GM12873 (cell line): ENCODE data around the gene RPTOR.

ENCODE experiments used
- TF ChIP-seq, protein P1 (sequence below): IDR thresholded peaks from 2 replicates; pipeline ENCODE4 v1.5.1; 2012; ENCODE audit warnings: low read depth, mild to moderate bottlenecking, moderate library complexity, low read length, control low read depth; ENCODE audit not compliant: insufficient read depth; ENCODE audit errors: missing control alignments

RPTOR gene

DNA sequence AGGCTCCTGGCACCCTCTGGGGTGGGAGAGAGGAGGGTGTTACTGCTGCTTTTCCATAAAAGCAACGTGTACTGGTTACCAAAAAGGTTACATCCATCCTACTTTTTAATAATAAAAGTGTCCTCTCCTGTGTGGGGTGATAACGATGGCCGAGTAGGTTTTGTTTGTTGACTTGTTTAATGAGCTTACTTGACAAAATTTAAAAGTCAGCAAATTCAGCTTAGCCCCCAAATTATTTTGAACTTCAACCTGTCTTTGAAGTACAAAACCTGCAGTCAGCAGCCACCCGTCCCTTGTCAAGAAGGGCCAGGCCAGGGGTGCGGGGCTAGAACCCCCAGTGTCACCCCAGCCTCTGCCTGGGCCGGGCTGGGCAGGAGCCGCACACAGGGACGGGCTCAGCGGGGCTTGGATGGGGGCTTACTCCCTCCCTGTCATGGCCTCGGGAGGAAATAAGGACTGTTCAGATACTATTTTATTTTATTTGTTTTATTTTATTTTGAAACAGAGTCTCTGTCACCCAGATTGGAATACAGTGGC lies 343.1 kb downstream of the RPTOR start:
- TF ChIP-seq, protein P1, sequence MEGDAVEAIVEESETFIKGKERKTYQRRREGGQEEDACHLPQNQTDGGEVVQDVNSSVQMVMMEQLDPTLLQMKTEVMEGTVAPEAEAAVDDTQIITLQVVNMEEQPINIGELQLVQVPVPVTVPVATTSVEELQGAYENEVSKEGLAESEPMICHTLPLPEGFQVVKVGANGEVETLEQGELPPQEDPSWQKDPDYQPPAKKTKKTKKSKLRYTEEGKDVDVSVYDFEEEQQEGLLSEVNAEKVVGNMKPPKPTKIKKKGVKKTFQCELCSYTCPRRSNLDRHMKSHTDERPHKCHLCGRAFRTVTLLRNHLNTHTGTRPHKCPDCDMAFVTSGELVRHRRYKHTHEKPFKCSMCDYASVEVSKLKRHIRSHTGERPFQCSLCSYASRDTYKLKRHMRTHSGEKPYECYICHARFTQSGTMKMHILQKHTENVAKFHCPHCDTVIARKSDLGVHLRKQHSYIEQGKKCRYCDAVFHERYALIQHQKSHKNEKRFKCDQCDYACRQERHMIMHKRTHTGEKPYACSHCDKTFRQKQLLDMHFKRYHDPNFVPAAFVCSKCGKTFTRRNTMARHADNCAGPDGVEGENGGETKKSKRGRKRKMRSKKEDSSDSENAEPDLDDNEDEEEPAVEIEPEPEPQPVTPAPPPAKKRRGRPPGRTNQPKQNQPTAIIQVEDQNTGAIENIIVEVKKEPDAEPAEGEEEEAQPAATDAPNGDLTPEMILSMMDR, result no peak

DNA sequence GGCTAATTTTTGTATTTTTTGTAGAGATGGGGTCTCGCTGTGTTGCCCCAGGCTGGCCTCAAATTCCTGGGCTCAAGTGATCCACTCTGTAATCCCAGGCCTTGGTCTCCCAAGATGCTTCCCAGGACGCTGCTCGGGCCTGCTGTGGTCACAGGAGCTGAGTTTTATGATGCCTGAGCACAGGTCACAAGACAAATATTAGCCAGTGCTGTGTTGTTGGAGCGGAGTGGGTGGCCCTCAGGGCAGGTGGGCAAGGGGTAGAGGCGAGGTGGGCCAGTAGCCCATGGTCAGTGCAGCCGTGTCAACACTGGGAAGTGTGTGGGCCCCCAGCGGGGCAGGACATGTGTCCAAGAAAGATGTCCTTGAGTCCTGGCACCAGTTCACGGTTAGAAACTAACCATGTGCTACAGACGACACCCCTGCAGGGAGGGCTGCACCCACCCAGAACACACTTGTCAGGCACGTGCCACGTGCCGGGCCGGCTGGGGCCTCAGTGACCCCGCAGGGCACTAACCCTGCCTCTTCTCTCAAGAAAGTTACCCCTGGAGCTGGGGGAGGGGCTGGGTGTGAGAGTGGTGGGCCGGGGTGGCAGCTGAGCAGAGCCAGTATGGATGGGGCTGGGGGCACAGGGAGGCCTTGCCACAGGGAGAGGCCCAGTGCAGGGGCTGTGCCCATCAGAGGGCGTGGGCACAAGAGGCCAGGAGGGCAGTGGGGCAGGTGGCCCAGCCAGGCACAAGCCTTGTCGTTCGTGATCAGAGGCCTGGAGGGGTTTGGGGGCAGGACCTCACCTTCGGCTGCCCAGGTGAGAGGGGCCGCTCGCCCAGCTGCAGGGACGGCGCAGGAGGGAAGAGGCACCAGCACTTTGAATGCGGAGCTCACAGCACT lies 343.9 kb downstream of the RPTOR start:
- TF ChIP-seq, protein P1, result no peak

DNA sequence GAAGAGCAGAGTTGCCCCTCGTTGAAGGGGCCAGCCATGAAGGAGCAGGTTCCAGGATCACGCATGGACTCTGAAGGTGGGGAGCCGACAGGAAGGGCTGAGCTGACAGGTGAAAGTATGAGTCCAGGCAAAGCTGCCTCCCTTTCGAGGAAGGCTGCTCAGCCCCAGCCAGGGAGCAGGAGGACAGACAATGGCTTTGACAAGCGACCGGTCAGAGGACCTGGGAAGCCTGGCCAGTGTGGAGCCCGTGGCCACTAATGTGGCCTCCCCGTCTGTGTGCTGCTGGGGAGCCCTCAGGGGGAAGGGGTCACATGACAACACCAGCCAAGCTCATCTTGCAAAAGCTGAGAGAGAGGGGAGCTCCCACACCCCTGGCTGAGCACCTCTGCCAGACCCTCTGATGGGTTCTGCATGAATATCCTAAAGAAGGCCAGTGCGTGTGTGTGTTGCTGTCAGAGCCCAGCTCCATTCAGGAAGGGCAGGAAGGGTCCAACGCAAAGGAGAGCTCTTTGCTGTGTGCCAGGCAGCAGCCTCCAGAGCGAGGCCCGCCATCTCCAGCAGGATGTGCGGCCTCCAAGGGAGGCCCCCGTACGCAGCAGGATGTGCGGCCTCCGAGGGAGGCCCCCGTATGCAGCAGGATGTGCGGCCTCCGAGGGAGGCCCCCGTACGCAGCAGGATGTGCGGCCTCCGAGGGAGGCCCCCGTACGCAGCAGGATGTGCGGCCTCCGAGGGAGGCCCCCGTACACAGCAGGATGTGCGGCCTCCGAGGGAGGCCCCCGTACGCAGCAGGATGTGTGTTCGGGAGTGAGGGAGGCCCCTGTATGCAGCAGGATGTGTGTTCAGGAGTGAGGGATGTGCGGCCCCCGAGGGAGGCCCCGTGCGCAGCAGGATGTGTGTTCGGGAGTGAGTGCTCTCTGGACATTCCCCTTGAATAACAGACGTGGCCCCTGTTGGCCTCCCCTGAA lies 344.9 kb downstream of the RPTOR start:
- TF ChIP-seq, protein P1, result no peak

DNA sequence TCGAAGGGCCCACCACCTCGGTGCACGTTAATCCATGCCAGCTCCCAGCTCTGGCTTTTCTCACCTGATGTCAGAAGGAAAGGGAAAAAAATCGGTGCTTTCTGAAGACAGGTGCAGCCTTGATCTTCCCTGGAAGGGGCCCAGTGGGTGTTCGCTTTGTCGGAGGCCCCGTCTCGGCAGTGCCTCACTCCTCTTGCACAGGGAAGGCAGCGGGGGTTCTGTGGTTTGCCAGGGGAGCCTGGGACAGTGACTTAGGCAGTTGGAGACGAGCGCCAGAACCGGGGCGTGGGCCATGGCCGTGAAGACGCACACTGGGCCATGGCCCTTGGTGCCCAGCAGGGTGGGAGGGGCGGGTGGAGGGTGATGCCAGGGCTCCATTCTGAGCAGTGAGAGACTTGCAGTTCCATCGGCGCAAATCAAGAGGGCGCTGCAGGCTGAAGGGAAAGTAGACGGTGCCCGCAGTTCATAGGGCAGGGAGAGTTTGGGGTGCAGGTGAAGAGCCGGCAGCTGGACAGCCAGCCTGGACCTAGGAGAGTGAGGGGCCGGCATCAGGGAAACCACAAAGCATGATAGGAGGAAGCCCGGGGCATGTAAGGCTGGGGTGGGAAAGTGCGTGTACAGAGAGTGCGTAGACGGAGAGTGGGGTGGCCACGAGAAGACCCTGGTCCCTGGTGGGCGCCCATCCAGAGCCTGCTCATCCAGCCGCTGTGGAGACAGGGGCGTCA lies 345.7 kb downstream of the RPTOR start:
- TF ChIP-seq, protein P1, result no peak

DNA sequence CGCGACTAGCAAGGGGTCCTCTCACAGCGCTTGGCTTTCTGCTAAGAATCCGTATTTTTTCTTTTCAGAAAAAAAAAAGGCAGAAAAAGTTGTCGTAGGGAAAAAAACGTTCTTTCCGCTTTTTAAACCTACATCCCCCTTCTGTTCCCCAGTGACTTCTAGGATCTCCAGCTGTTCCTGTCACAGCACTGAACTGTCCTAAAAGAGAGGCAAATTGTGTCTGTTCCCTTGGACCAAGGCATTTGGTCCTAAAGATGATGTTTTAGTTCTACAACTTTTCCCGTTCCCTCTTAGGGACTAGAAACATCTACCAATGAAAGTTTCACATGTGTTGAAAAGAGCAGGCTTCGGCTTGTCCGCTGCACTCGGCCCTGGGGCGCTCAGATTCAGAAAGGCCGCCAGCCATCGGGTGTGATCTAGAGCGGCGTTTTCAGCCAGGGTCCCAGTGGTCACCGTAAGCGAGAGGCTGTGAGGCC lies 346.3 kb downstream of the RPTOR start:
- TF ChIP-seq, protein P1, result no peak

DNA sequence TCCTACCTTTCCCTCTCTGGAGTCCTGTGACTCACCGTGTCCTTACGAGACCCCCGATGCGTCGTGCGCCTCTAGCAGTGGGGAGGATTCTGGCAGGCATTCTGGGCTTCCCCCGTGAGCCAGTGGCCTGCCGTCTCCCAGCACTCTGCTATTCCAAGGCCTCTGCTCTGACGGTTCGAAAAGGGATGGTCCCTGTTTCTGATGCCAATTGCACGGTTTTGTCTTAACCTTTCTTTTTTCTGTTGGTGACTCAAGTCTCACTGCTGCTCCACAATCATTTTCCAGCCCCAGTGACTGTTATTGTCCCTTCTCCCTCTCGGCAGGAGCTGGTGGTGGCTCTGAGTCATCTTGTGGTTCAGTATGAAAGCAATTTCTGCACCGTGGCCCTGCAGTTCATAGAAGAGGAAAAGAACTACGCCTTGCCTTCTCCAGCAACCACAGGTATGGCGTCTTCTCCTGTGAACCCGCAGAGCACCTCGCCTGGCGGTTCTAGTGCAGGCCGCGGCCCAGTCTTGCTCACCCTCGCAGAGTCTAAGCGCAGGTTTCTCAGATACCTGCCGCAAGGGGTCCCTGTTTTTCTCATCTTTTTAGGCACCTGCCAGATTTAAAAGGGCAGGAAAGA lies 346.9 kb downstream of the RPTOR start:
- TF ChIP-seq, protein P1, result peak; percentile 39
